ENCODE measurements around the gene SLC37A1. TPM values are rescaled to one million over a fixed set of nuclear protein-coding genes. Genes with fewer than 3 reads are reported as not detected.
A peak's percentile ranks its signal among the peaks of the same experiment; 100 is the strongest.

Gene SLC37A1
- total RNA-seq, 1 donor from 2014 or later: 4.8 TPM

- no peaks in the 10 kb centered on the region for H3K36me3 Mint-ChIP-seq (ENCODE audit: low read depth)
- no peak overlapping the region for H3K27ac Mint-ChIP-seq (ENCODE audit: unreplicated experiment)
- no peaks in the 10 kb centered on the region for H3K9me3 Mint-ChIP-seq (ENCODE audit: low read depth)
- H3K4me1 Mint-ChIP-seq (ENCODE audit: low read depth): peaks cover 13% of the 10 kb centered on the region
- no peak overlapping the region for H3K4me3 Mint-ChIP-seq (ENCODE audit: unreplicated experiment)
- no peaks in the 10 kb centered on the region for H3K27me3 Mint-ChIP-seq (ENCODE audit: low read depth)
- peak; percentile 64 for DNase-seq (ENCODE audit: low spot score)
- TF ChIP-seq, protein P1, sequence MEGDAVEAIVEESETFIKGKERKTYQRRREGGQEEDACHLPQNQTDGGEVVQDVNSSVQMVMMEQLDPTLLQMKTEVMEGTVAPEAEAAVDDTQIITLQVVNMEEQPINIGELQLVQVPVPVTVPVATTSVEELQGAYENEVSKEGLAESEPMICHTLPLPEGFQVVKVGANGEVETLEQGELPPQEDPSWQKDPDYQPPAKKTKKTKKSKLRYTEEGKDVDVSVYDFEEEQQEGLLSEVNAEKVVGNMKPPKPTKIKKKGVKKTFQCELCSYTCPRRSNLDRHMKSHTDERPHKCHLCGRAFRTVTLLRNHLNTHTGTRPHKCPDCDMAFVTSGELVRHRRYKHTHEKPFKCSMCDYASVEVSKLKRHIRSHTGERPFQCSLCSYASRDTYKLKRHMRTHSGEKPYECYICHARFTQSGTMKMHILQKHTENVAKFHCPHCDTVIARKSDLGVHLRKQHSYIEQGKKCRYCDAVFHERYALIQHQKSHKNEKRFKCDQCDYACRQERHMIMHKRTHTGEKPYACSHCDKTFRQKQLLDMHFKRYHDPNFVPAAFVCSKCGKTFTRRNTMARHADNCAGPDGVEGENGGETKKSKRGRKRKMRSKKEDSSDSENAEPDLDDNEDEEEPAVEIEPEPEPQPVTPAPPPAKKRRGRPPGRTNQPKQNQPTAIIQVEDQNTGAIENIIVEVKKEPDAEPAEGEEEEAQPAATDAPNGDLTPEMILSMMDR (IDR thresholded peaks at IDR 0.05): no peak
Measured at GRCh38 chr21:42499444-42500112, 14.1 kb upstream of the SLC37A1 start.

DNA sequence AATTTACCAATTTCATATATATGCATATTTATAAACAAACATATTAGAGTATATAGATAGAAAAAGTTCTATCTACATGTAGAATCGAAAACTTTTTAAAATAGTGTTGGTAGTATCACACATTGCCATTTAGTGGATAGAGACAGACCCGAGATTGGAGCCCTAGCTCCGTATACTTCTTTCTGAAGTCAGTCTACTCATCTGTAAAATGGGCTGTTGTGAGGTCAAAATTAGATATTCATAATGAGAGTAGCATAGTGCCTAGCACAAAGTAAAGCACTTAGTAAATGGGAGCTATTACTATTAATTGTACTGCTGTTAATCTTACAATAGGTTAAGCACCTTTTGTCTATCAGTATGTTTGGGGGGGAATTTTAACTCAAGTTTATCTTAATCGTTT lies 13.4 kb upstream of the SLC37A1 start:
- DNase-seq (ENCODE audit: low spot score): no peak
- Mint-ChIP-seq H3K9me3 (ENCODE audit: low read depth) (no peaks in the 10 kb centered on the region), H3K4me1 (ENCODE audit: low read depth) (peaks cover 13% of the 10 kb centered on the region), H3K36me3 (ENCODE audit: low read depth) (no peaks in the 10 kb centered on the region), H3K27me3 (ENCODE audit: low read depth) (peaks cover 3% of the 10 kb centered on the region), H3K4me3 (ENCODE audit: unreplicated experiment) (no peak overlapping the region), H3K27ac (ENCODE audit: unreplicated experiment) (no peak overlapping the region)
- TF ChIP-seq, protein P1 (IDR thresholded peaks at IDR 0.05): no peak

- Mint-ChIP-seq H3K36me3 (ENCODE audit: low read depth) (no peaks in the 10 kb centered on the region), H3K4me1 (ENCODE audit: low read depth) (peaks cover 9% of the 10 kb centered on the region), H3K27ac (ENCODE audit: unreplicated experiment) (no peak overlapping the region), H3K27me3 (ENCODE audit: low read depth) (peaks cover 4% of the 10 kb centered on the region), H3K4me3 (ENCODE audit: unreplicated experiment) (no peak overlapping the region), H3K9me3 (ENCODE audit: low read depth) (no peaks in the 10 kb centered on the region)
- DNase-seq (ENCODE audit: low spot score): no peak
- TF ChIP-seq, protein P1 (IDR thresholded peaks at IDR 0.05): no peak
Measured at GRCh38 chr21:42500736-42501135, 12.9 kb upstream of the SLC37A1 start.

DNA sequence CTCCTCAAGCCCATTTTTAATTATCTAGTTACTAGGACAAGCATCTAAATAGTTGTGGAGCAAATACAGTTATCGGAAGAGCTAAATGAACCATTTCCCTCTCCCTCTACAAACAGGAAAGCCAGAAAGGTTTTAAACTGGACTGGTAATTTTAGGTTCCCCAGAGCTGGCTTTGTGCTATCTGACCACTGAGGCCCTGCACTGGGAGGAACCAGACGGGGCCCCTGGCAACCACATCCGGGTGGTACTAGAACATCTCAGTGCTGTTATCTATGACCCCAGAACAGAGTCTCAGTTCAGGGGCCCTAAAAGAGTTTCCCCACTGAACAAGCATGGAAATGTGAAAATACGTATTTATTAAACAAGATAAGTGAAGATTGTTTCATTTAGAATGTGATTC lies 9.9 kb upstream of the SLC37A1 start:
- Mint-ChIP-seq H3K4me1 (ENCODE audit: low read depth) (no peaks in the 10 kb centered on the region), H3K36me3 (ENCODE audit: low read depth) (no peaks in the 10 kb centered on the region), H3K27ac (ENCODE audit: unreplicated experiment) (no peak overlapping the region), H3K9me3 (ENCODE audit: low read depth) (no peaks in the 10 kb centered on the region), H3K27me3 (ENCODE audit: low read depth) (peaks cover 4% of the 10 kb centered on the region), H3K4me3 (ENCODE audit: unreplicated experiment) (no peak overlapping the region)
- peak; percentile 35 for DNase-seq (ENCODE audit: low spot score)
- TF ChIP-seq, protein P1 (IDR thresholded peaks at IDR 0.05): no peak

DNA sequence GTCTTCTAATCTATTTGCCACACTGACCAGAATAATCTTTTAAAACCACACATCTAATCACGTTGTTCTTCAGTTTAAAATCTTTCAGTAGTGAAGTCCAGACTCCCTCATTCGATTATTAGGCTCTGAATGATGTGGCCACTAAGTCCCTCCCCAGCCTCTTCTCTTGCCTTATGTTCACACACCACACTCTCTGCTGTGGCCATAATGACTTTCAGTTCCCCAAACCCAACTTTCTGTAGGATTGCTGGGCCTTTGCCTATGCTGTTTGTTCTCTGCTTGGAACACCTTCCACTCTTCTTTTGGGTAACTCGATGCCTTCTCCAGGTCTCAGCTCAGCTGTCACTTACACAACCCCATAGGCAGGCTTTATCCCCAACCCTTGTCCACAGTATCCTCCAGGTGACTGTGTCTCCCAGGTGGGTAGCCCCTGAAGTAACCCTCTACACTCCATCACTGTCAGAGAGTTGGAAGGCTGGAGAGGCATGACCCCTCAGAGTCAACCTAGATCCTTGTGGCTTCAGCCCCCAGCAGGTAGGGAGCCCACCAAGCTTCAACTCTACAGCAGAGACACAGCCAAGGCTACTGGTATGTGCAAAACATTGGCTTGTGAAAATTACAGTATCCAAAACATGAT lies 8.4 kb upstream of the SLC37A1 start:
- no peak overlapping the region for H3K27ac Mint-ChIP-seq (ENCODE audit: unreplicated experiment)
- H3K4me3 Mint-ChIP-seq (ENCODE audit: unreplicated experiment): no peak overlapping the region
- no peaks in the 10 kb centered on the region for H3K4me1 Mint-ChIP-seq (ENCODE audit: low read depth)
- DNase-seq (ENCODE audit: low spot score): no peak
- no peaks in the 10 kb centered on the region for H3K9me3 Mint-ChIP-seq (ENCODE audit: low read depth)
- no peaks in the 10 kb centered on the region for H3K36me3 Mint-ChIP-seq (ENCODE audit: low read depth)
- TF ChIP-seq, protein P1 (IDR thresholded peaks at IDR 0.05): no peak
- H3K27me3 Mint-ChIP-seq (ENCODE audit: low read depth): peaks cover 5% of the 10 kb centered on the region

Measured in chondrocyte (in vitro differentiated cells).